HepG2 (cell line): ENCODE results near the gene PLLP. TPM values are rescaled to one million over a fixed set of nuclear protein-coding genes. Genes with fewer than 3 reads are reported as not detected.

Experiments used
- AHR ChIP-seq: IDR thresholded peaks from 2 replicates; pipeline ENCODE4 v1.6.1; 2018; ENCODE audit warnings: missing genetic modification reagents, missing compliant biosample characterization
- ARNTL ChIP-seq: sonication (generic); formaldehyde crosslinking; IDR thresholded peaks from 2 replicates; pipeline ENCODE4 v1.4.0; 2020; ENCODE audit warnings: mild to moderate bottlenecking, missing genetic modification reagents
- FOXO1 ChIP-seq: sonication (generic); formaldehyde crosslinking; IDR thresholded peaks from 2 replicates; pipeline ENCODE4 v1.4.0; 2020; ENCODE audit warnings: missing genetic modification reagents
- HOXA5 ChIP-seq: sonication (generic); formaldehyde crosslinking; IDR thresholded peaks from 2 replicates; pipeline ENCODE4 v1.4.0; 2020; ENCODE audit warnings: missing genetic modification reagents
- KLF16 ChIP-seq, 2 experiments: sonication (generic) in 1 of 2; formaldehyde crosslinking in 1 of 2; IDR thresholded peaks; 2 replicates each; pipeline versions ENCODE4 v1.6.1 to v1.8.0; 2016 to 2023; ENCODE audit warnings: missing genetic modification reagents in 2 of 2, missing compliant biosample characterization in 1 of 2
- MXD1 ChIP-seq: sonication (generic); formaldehyde crosslinking; IDR thresholded peaks from 2 replicates; pipeline ENCODE4 v1.4.0; 2020; ENCODE audit warnings: mild to moderate bottlenecking, missing genetic modification reagents
- NFKB2 ChIP-seq: sonication (generic); formaldehyde crosslinking; IDR thresholded peaks from 2 replicates; pipeline ENCODE4 v1.4.0; 2020; ENCODE audit warnings: missing genetic modification reagents, borderline replicate concordance
- NFYC ChIP-seq: IDR thresholded peaks from 2 replicates; pipeline ENCODE4 v1.6.1; 2016; ENCODE audit warnings: missing genetic modification reagents, missing compliant biosample characterization
- NONO ChIP-seq, 2 experiments: fragments of 450-650 bp in 1 of 2; sonication (generic) in 1 of 2; formaldehyde crosslinking in 1 of 2; IDR thresholded peaks in 1 of 2; conservative IDR thresholded peaks in 1 of 2; 2 replicates each; pipeline versions ENCODE4 v1.6.1 to v1.8.0; 2017 to 2022; ENCODE audit warnings: mild to moderate bottlenecking in 1 of 2, missing genetic modification reagents in 1 of 2, moderate library complexity in 1 of 2
- NPAS2 ChIP-seq: sonication (generic); formaldehyde crosslinking; IDR thresholded peaks from 2 replicates; pipeline ENCODE4 v1.8.0; 2022; ENCODE audit warnings: mild to moderate bottlenecking, missing genetic modification reagents, borderline replicate concordance
- NR3C1 ChIP-seq: sonication (generic); formaldehyde crosslinking; IDR thresholded peaks from 2 replicates; pipeline ENCODE4 v1.4.0; 2020; ENCODE audit warnings: missing genetic modification reagents
- PCBP1 ChIP-seq: fragments of 200-400 bp; formaldehyde crosslinking; IDR thresholded peaks from 2 replicates; pipeline ENCODE4 v1.6.1; 2017; ENCODE audit warnings: mild to moderate bottlenecking, low read depth, low read length, borderline replicate concordance
- POLR2AphosphoS5 ChIP-seq: IDR thresholded peaks from 2 replicates; pipeline ENCODE4 v1.6.1; 2012; ENCODE audit warnings: low read depth, low read length
- POLR2G ChIP-seq: fragments of 200-400 bp; formaldehyde crosslinking; IDR thresholded peaks from 2 replicates; pipeline ENCODE4 v1.6.1; 2018; ENCODE audit warnings: mild to moderate bottlenecking, low read depth, low read length, moderate library complexity
- PPARG ChIP-seq: conservative IDR thresholded peaks from 2 replicates; pipeline ENCODE4 v1.6.1; 2016; ENCODE audit warnings: missing biosample characterization, missing genetic modification reagents
- RCOR2 ChIP-seq: IDR thresholded peaks from 2 replicates; pipeline ENCODE4 v1.6.1; 2016; ENCODE audit warnings: missing biosample characterization, missing genetic modification reagents
- SP5 ChIP-seq: IDR thresholded peaks from 2 replicates; pipeline ENCODE4 v1.6.1; 2016; ENCODE audit warnings: low read depth, borderline replicate concordance
- ZBTB14 ChIP-seq: sonication (generic); formaldehyde crosslinking; IDR thresholded peaks from 2 replicates; pipeline ENCODE4 v1.4.0; 2020; ENCODE audit warnings: missing genetic modification reagents
- ZBTB21 ChIP-seq: sonication (generic); formaldehyde crosslinking; IDR thresholded peaks from 2 replicates; pipeline ENCODE4 v1.4.0; 2020; ENCODE audit warnings: missing genetic modification reagents
- ZFP37 ChIP-seq: sonication (generic); formaldehyde crosslinking; IDR thresholded peaks from 2 replicates; pipeline ENCODE4 v1.4.0; 2020; ENCODE audit warnings: missing genetic modification reagents, borderline replicate concordance
- ZNF33A ChIP-seq: sonication (generic); formaldehyde crosslinking; IDR thresholded peaks from 2 replicates; pipeline ENCODE4 v1.5.1; 2020; ENCODE audit warnings: missing genetic modification reagents, mild to moderate bottlenecking, moderate library complexity, borderline replicate concordance
- ZNF432 ChIP-seq: sonication (generic); formaldehyde crosslinking; IDR thresholded peaks from 2 replicates; pipeline ENCODE4 v1.5.0; 2020; ENCODE audit warnings: missing genetic modification reagents, mild to moderate bottlenecking, borderline replicate concordance
- ZNF468 ChIP-seq: sonication (generic); formaldehyde crosslinking; IDR thresholded peaks from 2 replicates; pipeline ENCODE4 v1.8.0; 2022; ENCODE audit warnings: mild to moderate bottlenecking, moderate library complexity, missing genetic modification reagents
- ZNF879 ChIP-seq: sonication (generic); formaldehyde crosslinking; IDR thresholded peaks from 2 replicates; pipeline ENCODE4 v1.8.1; 2023; ENCODE audit warnings: missing genetic modification reagents
- polyA plus RNA-seq, 8 experiments: library from polyadenylated mRNA; depleted of rRNA in 3 of 8; stranded (reverse) in 7 of 8; unstranded in 1 of 8; fragments of >200 nt; fragmentation: Illumina TruSeq in 4 of 8; extraction: Trizol in 4 of 8; gene quantifications; 2 replicates each; pipeline versions ENCODE4 v1.2.1 to v1.2.3, GENCODE V29; 2011 to 2016; ENCODE audit warnings: low read depth in 4 of 8, missing spikeins in 1 of 8, mixed read lengths in 1 of 8; ENCODE audit not compliant: insufficient read depth in 1 of 8
- total RNA-seq, 5 experiments: library from RNA; depleted of rRNA; stranded (reverse); fragments of >200 nt; fragmentation: Illumina TruSeq; extraction: Trizol; gene quantifications; 2 replicates each; pipeline ENCODE4 v1.2.3, GENCODE V29; 2016; ENCODE audit warnings: low read depth in 1 of 5

PLLP gene
- total and polyA plus RNA-seq, 2 of the 13 experiments (the other 11 are each of a cell fraction or from before 2014, with no cell fraction given) = 60.6 to 127 TPM

GRCh38 chr16:57284209-57284951, at the start of gene PLLP (continued):
- peak; percentile 70 for TF ChIP-seq ARNTL
- TF ChIP-seq MXD1 = peak; percentile 96
- peak; percentile 72; the same call in 1 of the 2 replicates for TF ChIP-seq ZFP37
- TF ChIP-seq HOXA5 (CRISPR knock-in tag) = 0 out of 2 replicates have a peak, but pooled peaks have one; percentile 63
- TF ChIP-seq ZNF879 = peak; percentile 98
- TF ChIP-seq SP5 = peak; percentile 65
- peak; percentile 77; the same call in 1 of the 2 replicates for TF ChIP-seq ZNF432
- TF ChIP-seq NONO (IDR thresholded peaks at IDR 0.05) = no peak
- TF ChIP-seq NONO (CRISPR knock-in tag; conservative IDR thresholded peaks at IDR 0.05) = peak; percentile 67; the same call in 1 of the 2 replicates
- TF ChIP-seq NFKB2 (CRISPR knock-in tag) = peak; percentile 95
- TF ChIP-seq PCBP1 = no peak
- TF ChIP-seq ZNF33A = no peak
- TF ChIP-seq POLR2G = peak; percentile 83
- peak; percentile 93; the same call in 1 of the 2 replicates for TF ChIP-seq NPAS2
- TF ChIP-seq RCOR2 (CRISPR knock-in tag) = no peak
- 0 out of 2 replicates have a peak, but pooled peaks have one; percentile 67 for TF ChIP-seq AHR
- no peak for TF ChIP-seq ZBTB21 (CRISPR knock-in tag)
- no peak for TF ChIP-seq NR3C1 (CRISPR knock-in tag)
- TF ChIP-seq KLF16 (CRISPR knock-in tag; IDR thresholded peaks at IDR 0.05) = peak; percentile 92; a peak in 2 of 4 replicates
- peak; percentile 62; the same call in 1 of the 2 replicates for TF ChIP-seq ZBTB14 (CRISPR knock-in tag)
- no peak; the same call in 1 of the 2 replicates for TF ChIP-seq NFYC (CRISPR knock-in tag)
- peak; percentile 67; the same call in 1 of the 2 replicates for TF ChIP-seq ZNF468
- TF ChIP-seq FOXO1 (CRISPR knock-in tag) = peak; percentile 55; the same call in 1 of the 2 replicates
- TF ChIP-seq POLR2AphosphoS5 = peak; percentile 83
- TF ChIP-seq PPARG = peak; percentile 49; the same call in 1 of the 2 replicates
